ENCODE measurements around the gene IFT57.

Gene IFT57

DNA sequence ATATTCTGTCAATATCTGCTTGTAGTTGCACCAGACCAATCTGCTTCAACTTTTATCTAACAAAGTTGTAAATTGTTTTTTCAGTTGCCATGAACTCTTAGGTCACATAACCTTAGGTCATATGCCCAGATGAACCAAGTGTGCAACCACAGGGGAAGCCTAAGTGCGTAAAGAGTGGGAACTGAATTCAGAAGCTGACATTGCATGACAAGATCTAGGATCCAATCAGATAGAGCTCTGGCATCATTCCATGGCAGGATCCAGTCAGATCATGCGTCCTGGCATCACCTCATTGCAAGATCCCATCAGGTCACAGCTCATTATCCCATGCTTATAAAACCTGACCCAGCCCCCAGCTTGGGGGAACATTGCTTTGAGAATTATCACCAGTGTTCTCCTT is 18.9 kb upstream of the IFT57 start:
- Histone ChIP-seq H3K9me3 (ENCODE audit: control insufficient read depth in 1 of 2, low read length in 2 of 2) (no peaks in the 10 kb centered on the region), H3K4me1 (ENCODE audit: control insufficient read depth in 1 of 2, insufficient read depth in 2 of 2, low read length in 2 of 2) (no peaks in the 10 kb centered on the region), H3K4me3 (ENCODE audit: low read depth in 1 of 2, low read length in 2 of 2) (no peak overlapping the region), H3K27me3 (ENCODE audit: low read depth, low read length) (no peaks in the 10 kb centered on the region), H3K27ac (ENCODE audit: low read length) (no peak overlapping the region), H3K36me3 (ENCODE audit: control insufficient read depth in 1 of 2, insufficient read depth in 2 of 2, low read length in 2 of 2) (no peaks in the 10 kb centered on the region)

DNA sequence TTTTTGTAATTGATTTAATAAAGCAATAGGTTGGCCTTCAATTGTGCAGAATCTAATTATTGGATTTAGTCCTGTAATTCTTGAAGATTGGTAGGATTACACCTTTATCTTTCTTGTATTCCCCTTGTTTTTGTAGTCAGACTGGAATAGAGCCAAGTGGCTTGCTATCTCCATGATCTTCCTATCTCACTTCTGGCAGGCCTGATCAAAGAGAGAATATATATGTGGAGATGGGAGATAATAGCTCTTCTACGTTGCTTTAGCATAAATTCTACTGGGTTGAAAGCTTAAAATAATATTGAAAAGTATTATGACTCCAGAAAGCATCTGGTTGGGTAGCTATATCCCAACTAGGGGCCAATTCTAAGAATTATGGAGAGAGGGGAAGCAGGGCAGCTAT is 16.9 kb upstream of the IFT57 start:
- no peaks in the 10 kb centered on the region for H3K36me3 ChIP-seq (ENCODE audit: control insufficient read depth in 1 of 2, insufficient read depth in 2 of 2, low read length in 2 of 2)
- no peaks in the 10 kb centered on the region for H3K9me3 ChIP-seq (ENCODE audit: control insufficient read depth in 1 of 2, low read length in 2 of 2)
- no peak overlapping the region for H3K27ac ChIP-seq (ENCODE audit: low read length)
- H3K27me3 ChIP-seq (ENCODE audit: low read depth, low read length) = no peaks in the 10 kb centered on the region
- no peaks in the 10 kb centered on the region for H3K4me1 ChIP-seq (ENCODE audit: control insufficient read depth in 1 of 2, insufficient read depth in 2 of 2, low read length in 2 of 2)
- H3K4me3 ChIP-seq (ENCODE audit: low read depth in 1 of 2, low read length in 2 of 2) = no peak overlapping the region

DNA sequence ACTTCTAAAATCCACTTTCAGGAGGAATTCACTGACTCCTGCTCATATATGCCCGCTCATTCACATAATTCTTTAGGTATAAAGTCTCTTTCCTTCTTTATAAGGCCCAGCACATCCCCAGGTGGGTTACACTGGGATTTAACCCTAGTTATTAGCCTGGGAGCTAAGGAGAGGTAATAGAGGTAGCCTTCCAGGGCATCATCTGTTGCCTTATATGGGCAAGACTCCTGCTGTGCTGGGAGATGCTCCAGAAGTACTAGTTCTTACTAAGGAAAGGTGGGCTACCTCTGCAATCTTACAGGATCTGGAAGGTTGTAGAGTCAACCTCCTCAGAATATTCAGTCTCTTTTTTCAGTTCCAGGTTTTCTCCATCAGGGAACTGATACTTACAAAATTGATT is 13.1 kb upstream of the IFT57 start:
- no peak overlapping the region for H3K27ac ChIP-seq (ENCODE audit: low read length)
- H3K4me3 ChIP-seq (ENCODE audit: low read depth in 1 of 2, low read length in 2 of 2) = no peak overlapping the region
- no peaks in the 10 kb centered on the region for H3K9me3 ChIP-seq (ENCODE audit: control insufficient read depth in 1 of 2, low read length in 2 of 2)
- no peaks in the 10 kb centered on the region for H3K4me1 ChIP-seq (ENCODE audit: control insufficient read depth in 1 of 2, insufficient read depth in 2 of 2, low read length in 2 of 2)
- no peaks in the 10 kb centered on the region for H3K27me3 ChIP-seq (ENCODE audit: low read depth, low read length)
- H3K36me3 ChIP-seq (ENCODE audit: control insufficient read depth in 1 of 2, insufficient read depth in 2 of 2, low read length in 2 of 2) = no peaks in the 10 kb centered on the region

GRCh38 chr3:108234387-108234957 is 12.2 kb upstream of the IFT57 start:
- Histone ChIP-seq H3K27me3 (ENCODE audit: low read depth, low read length) (no peaks in the 10 kb centered on the region), H3K9me3 (ENCODE audit: control insufficient read depth in 1 of 2, low read length in 2 of 2) (no peaks in the 10 kb centered on the region), H3K4me3 (ENCODE audit: low read depth in 1 of 2, low read length in 2 of 2) (no peak overlapping the region), H3K4me1 (ENCODE audit: control insufficient read depth in 1 of 2, insufficient read depth in 2 of 2, low read length in 2 of 2) (no peaks in the 10 kb centered on the region), H3K36me3 (ENCODE audit: control insufficient read depth in 1 of 2, insufficient read depth in 2 of 2, low read length in 2 of 2) (no peaks in the 10 kb centered on the region), H3K27ac (ENCODE audit: low read length) (no peak overlapping the region)

GRCh38 chr3:108228286-108228685 is 6.1 kb upstream of the IFT57 start:
- no peaks in the 10 kb centered on the region for H3K36me3 ChIP-seq (ENCODE audit: control insufficient read depth in 1 of 2, insufficient read depth in 2 of 2, low read length in 2 of 2)
- H3K4me1 ChIP-seq (ENCODE audit: control insufficient read depth in 1 of 2, insufficient read depth in 2 of 2, low read length in 2 of 2) = peaks cover under 1 to 3% of the 10 kb centered on the region in 2 donors
- no peak overlapping the region for H3K27ac ChIP-seq (ENCODE audit: low read length)
- H3K4me3 ChIP-seq (ENCODE audit: low read depth in 1 of 2, low read length in 2 of 2) = no peak overlapping the region
- H3K9me3 ChIP-seq (ENCODE audit: control insufficient read depth in 1 of 2, low read length in 2 of 2) = no peaks in the 10 kb centered on the region
- no peaks in the 10 kb centered on the region for H3K27me3 ChIP-seq (ENCODE audit: low read depth, low read length)

GRCh38 chr3:108227131-108227530 is 4.9 kb upstream of the IFT57 start:
- H3K27ac ChIP-seq (ENCODE audit: low read length) = no peak overlapping the region
- no peaks in the 10 kb centered on the region for H3K36me3 ChIP-seq (ENCODE audit: control insufficient read depth in 1 of 2, insufficient read depth in 2 of 2, low read length in 2 of 2)
- no peak overlapping the region for H3K4me3 ChIP-seq (ENCODE audit: low read depth in 1 of 2, low read length in 2 of 2)
- H3K4me1 ChIP-seq (ENCODE audit: control insufficient read depth in 1 of 2, insufficient read depth in 2 of 2, low read length in 2 of 2) = peaks cover 3 to 6% of the 10 kb centered on the region in 2 donors
- no peaks in the 10 kb centered on the region for H3K9me3 ChIP-seq (ENCODE audit: control insufficient read depth in 1 of 2, low read length in 2 of 2)
- no peaks in the 10 kb centered on the region for H3K27me3 ChIP-seq (ENCODE audit: low read depth, low read length)

DNA sequence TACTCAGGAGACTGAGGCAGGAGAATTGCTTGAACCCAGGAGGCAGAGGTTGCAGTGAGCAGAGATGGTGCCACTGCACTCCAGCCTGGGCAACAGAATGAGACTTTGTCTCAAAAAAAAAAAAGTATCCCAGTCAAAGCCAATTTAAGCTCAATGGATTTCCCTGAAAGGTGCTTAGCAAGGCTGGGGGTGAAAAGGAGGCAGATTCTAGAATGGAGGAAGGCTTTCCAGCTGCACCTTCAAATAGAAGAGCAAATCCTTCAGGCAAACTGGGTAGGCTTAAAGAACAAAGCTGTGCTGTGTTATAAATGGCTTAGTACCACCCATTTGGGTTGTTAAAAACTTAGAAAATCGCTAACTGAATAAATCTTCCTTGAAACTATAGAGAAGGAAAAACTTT is 3.0 kb upstream of the IFT57 start:
- H3K27ac ChIP-seq (ENCODE audit: low read length) = no peak overlapping the region
- peaks cover 3 to 14% of the 10 kb centered on the region in 2 donors for H3K4me1 ChIP-seq (ENCODE audit: control insufficient read depth in 1 of 2, insufficient read depth in 2 of 2, low read length in 2 of 2)
- H3K4me3 ChIP-seq (ENCODE audit: low read depth in 1 of 2, low read length in 2 of 2) = no peak overlapping the region
- no peaks in the 10 kb centered on the region for H3K27me3 ChIP-seq (ENCODE audit: low read depth, low read length)
- no peaks in the 10 kb centered on the region for H3K9me3 ChIP-seq (ENCODE audit: control insufficient read depth in 1 of 2, low read length in 2 of 2)
- no peaks in the 10 kb centered on the region for H3K36me3 ChIP-seq (ENCODE audit: control insufficient read depth in 1 of 2, insufficient read depth in 2 of 2, low read length in 2 of 2)

DNA sequence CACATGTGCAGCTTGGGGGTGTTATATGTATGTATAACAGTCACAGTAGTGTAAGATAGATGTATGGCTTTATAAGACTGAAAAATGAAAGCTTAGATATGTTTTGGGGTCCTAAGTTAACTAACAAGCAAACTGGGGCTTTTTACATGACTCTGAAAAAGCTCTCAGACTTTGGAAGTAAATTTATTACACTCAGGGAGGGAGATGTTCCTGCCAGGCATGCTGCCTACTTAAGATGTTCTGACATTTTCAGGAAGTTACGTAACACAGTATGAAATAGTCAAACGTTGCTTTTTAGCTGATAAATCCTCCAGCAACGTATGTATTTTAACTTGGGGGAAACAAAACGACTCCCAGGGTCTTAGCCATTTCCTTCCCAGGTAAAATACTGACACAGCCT is 1.7 kb upstream of the IFT57 start:
- no peak overlapping the region for H3K4me3 ChIP-seq (ENCODE audit: low read depth in 1 of 2, low read length in 2 of 2)
- peak overlapping the region; percentile 49 for H3K27ac ChIP-seq (ENCODE audit: low read length)

GRCh38 chr3:108222853-108223565 is 785 bp upstream of the IFT57 start:
- H3K4me1 ChIP-seq (ENCODE audit: control insufficient read depth in 1 of 2, insufficient read depth in 2 of 2, low read length in 2 of 2) = peaks cover 3 to 21% of the 10 kb centered on the region in 2 donors
- peak overlapping the region; percentile 77 to 92 for H3K4me3 ChIP-seq (ENCODE audit: low read depth in 1 of 2, low read length in 2 of 2)
- H3K9me3 ChIP-seq (ENCODE audit: control insufficient read depth in 1 of 2, low read length in 2 of 2) = no peaks in the 10 kb centered on the region
- H3K27me3 ChIP-seq (ENCODE audit: low read depth, low read length) = no peaks in the 10 kb centered on the region
- H3K36me3 ChIP-seq (ENCODE audit: control insufficient read depth in 1 of 2, insufficient read depth in 2 of 2, low read length in 2 of 2) = no peaks in the 10 kb centered on the region
- H3K27ac ChIP-seq (ENCODE audit: low read length) = peak overlapping the region; percentile 81

More for the DNA sequence above, 1.7 kb upstream of the IFT57 start:
- Histone ChIP-seq H3K27me3 (ENCODE audit: low read depth, low read length) (no peaks in the 10 kb centered on the region), H3K4me1 (ENCODE audit: control insufficient read depth in 1 of 2, insufficient read depth in 2 of 2, low read length in 2 of 2) (peaks cover 3 to 21% of the 10 kb centered on the region in 2 donors), H3K9me3 (ENCODE audit: control insufficient read depth in 1 of 2, low read length in 2 of 2) (no peaks in the 10 kb centered on the region), H3K36me3 (ENCODE audit: control insufficient read depth in 1 of 2, insufficient read depth in 2 of 2, low read length in 2 of 2) (no peaks in the 10 kb centered on the region)

- H3K27ac ChIP-seq (ENCODE audit: low read length) = peak overlapping the region; percentile 83
- no peaks in the 10 kb centered on the region for H3K9me3 ChIP-seq (ENCODE audit: control insufficient read depth in 1 of 2, low read length in 2 of 2)
- no peaks in the 10 kb centered on the region for H3K27me3 ChIP-seq (ENCODE audit: low read depth, low read length)
- H3K4me1 ChIP-seq (ENCODE audit: control insufficient read depth in 1 of 2, insufficient read depth in 2 of 2, low read length in 2 of 2) = peaks cover 3 to 21% of the 10 kb centered on the region in 2 donors
- H3K4me3 ChIP-seq (ENCODE audit: low read depth in 1 of 2, low read length in 2 of 2) = peak overlapping the region; percentile 77 to 92
- H3K36me3 ChIP-seq (ENCODE audit: control insufficient read depth in 1 of 2, insufficient read depth in 2 of 2, low read length in 2 of 2) = no peaks in the 10 kb centered on the region
These were observed 831 bp downstream of the IFT57 start for GRCh38 chr3:108221393-108221792.

GRCh38 chr3:108219336-108219735 is 2.9 kb downstream of the IFT57 start:
- no peaks in the 10 kb centered on the region for H3K9me3 ChIP-seq (ENCODE audit: control insufficient read depth in 1 of 2, low read length in 2 of 2)
- H3K4me1 ChIP-seq (ENCODE audit: control insufficient read depth in 1 of 2, insufficient read depth in 2 of 2, low read length in 2 of 2) = peaks cover 3 to 21% of the 10 kb centered on the region in 2 donors
- H3K27me3 ChIP-seq (ENCODE audit: low read depth, low read length) = no peaks in the 10 kb centered on the region
- no peak overlapping the region for H3K4me3 ChIP-seq (ENCODE audit: low read depth in 1 of 2, low read length in 2 of 2)
- no peak overlapping the region for H3K27ac ChIP-seq (ENCODE audit: low read length)
- no peaks in the 10 kb centered on the region for H3K36me3 ChIP-seq (ENCODE audit: control insufficient read depth in 1 of 2, insufficient read depth in 2 of 2, low read length in 2 of 2)

GRCh38 chr3:108218811-108219210 is 3.4 kb downstream of the IFT57 start:
- H3K27ac ChIP-seq (ENCODE audit: low read length) = no peak overlapping the region
- peaks cover 2 to 21% of the 10 kb centered on the region in 2 donors for H3K4me1 ChIP-seq (ENCODE audit: control insufficient read depth in 1 of 2, insufficient read depth in 2 of 2, low read length in 2 of 2)
- H3K27me3 ChIP-seq (ENCODE audit: low read depth, low read length) = no peaks in the 10 kb centered on the region
- no peaks in the 10 kb centered on the region for H3K9me3 ChIP-seq (ENCODE audit: control insufficient read depth in 1 of 2, low read length in 2 of 2)
- H3K36me3 ChIP-seq (ENCODE audit: control insufficient read depth in 1 of 2, insufficient read depth in 2 of 2, low read length in 2 of 2) = peaks cover 0 to under 1% of the 10 kb centered on the region in 2 donors
- no peak overlapping the region for H3K4me3 ChIP-seq (ENCODE audit: low read depth in 1 of 2, low read length in 2 of 2)

All from muscle layer of duodenum (tissue), 2 donors.